Measurements from ENCODE around the gene FAM120AOS. TPM values are rescaled to one million over a fixed set of nuclear protein-coding genes. Genes with fewer than 3 reads are reported as not detected.

FAM120AOS gene
- polyA plus RNA-seq, 1 donor from 2014 or later, result 44.5 TPM

- H3F3A ChIP-seq (ENCODE audit: insufficient read depth, low read length, poor library complexity, severe bottlenecking), result no peaks in the 10 kb centered on the region
- H4K20me1 ChIP-seq (ENCODE audit: insufficient read depth), result no peaks in the 10 kb centered on the region
- no peaks in the 10 kb centered on the region for H3K36me3 ChIP-seq (ENCODE audit: insufficient read depth, low read length)
Observed at GRCh38 chr9:93475856-93476255, 22.5 kb upstream of the FAM120AOS start.

GRCh38 chr9:93475108-93475507 is 21.7 kb upstream of the FAM120AOS start:
- no peaks in the 10 kb centered on the region for H3K36me3 ChIP-seq (ENCODE audit: insufficient read depth, low read length)
- no peaks in the 10 kb centered on the region for H3K27me3 ChIP-seq (ENCODE audit: insufficient read depth, low read depth, low read length)
- H2AFZ ChIP-seq (ENCODE audit: low read depth, low read length), result no peak overlapping the region
- H3K9me2 ChIP-seq (ENCODE audit: insufficient read depth, low read length), result no peaks in the 10 kb centered on the region
- no peak overlapping the region for H3K9ac ChIP-seq (ENCODE audit: low read length)
- H3K4me2 ChIP-seq (ENCODE audit: low read length), result no peak overlapping the region
- H3K27ac ChIP-seq (ENCODE audit: low read length), result no peak overlapping the region
- no peaks in the 10 kb centered on the region for H3F3A ChIP-seq (ENCODE audit: insufficient read depth, low read length, poor library complexity, severe bottlenecking)
- no peak overlapping the region for H3K4me3 ChIP-seq (ENCODE audit: low read length)
- H4K20me1 ChIP-seq (ENCODE audit: insufficient read depth), result no peaks in the 10 kb centered on the region
- no peaks in the 10 kb centered on the region for H3K9me3 ChIP-seq (ENCODE audit: low read length)
- H3K79me2 ChIP-seq (replicated peaks; ENCODE audit: insufficient read depth, low read length), result peaks cover 7% of the 10 kb centered on the region
- TF ChIP-seq SMC3 (conservative IDR thresholded peaks at IDR 0.05; ENCODE audit: poor library complexity), result no peak
- no peak for TF ChIP-seq RAD21 (conservative IDR thresholded peaks at IDR 0.05)
- TF ChIP-seq CTCF (IDR thresholded peaks at IDR 0.05; ENCODE audit: poor library complexity, severe bottlenecking), result no peak
- no peak for TF ChIP-seq EZH2 (IDR thresholded peaks at IDR 0.05; ENCODE audit: borderline replicate concordance, insufficient read depth, low read length, poor library complexity, severe bottlenecking)
- no peak for TF ChIP-seq REST (IDR thresholded peaks at IDR 0.05; ENCODE audit: borderline replicate concordance)
- no peak for TF ChIP-seq EP300 (conservative IDR thresholded peaks at IDR 0.05; ENCODE audit: poor library complexity, severe bottlenecking)

More at GRCh38 chr9:93475856-93476255, 22.5 kb upstream of the FAM120AOS start:
- Histone ChIP-seq H3K4me2 (ENCODE audit: low read length) (no peak overlapping the region), H3K9ac (ENCODE audit: low read length) (no peak overlapping the region), H3K9me3 (ENCODE audit: low read length) (no peaks in the 10 kb centered on the region), H2AFZ (ENCODE audit: low read depth, low read length) (no peak overlapping the region), H3K4me3 (ENCODE audit: low read length) (no peak overlapping the region), H3K79me2 (replicated peaks; ENCODE audit: insufficient read depth, low read length) (no peaks in the 10 kb centered on the region), H3K9me2 (ENCODE audit: insufficient read depth, low read length) (no peaks in the 10 kb centered on the region), H3K27me3 (ENCODE audit: insufficient read depth, low read depth, low read length) (no peaks in the 10 kb centered on the region), H3K27ac (ENCODE audit: low read length) (no peak overlapping the region)
- TF ChIP-seq CTCF (IDR thresholded peaks at IDR 0.05; ENCODE audit: poor library complexity, severe bottlenecking), result no peak
- no peak for TF ChIP-seq MXI1 (conservative IDR thresholded peaks at IDR 0.05; ENCODE audit: poor library complexity, severe bottlenecking)
- no peak for TF ChIP-seq EZH2 (IDR thresholded peaks at IDR 0.05; ENCODE audit: borderline replicate concordance, insufficient read depth, low read length, poor library complexity, severe bottlenecking)
- no peak for TF ChIP-seq POLR2AphosphoS5 (IDR thresholded peaks at IDR 0.05)
- TF ChIP-seq SMC3 (conservative IDR thresholded peaks at IDR 0.05; ENCODE audit: poor library complexity), result no peak
- no peak for TF ChIP-seq RAD21 (conservative IDR thresholded peaks at IDR 0.05)
- no peak for TF ChIP-seq REST (IDR thresholded peaks at IDR 0.05; ENCODE audit: borderline replicate concordance)
- TF ChIP-seq TAF1 (IDR thresholded peaks at IDR 0.05; ENCODE audit: low read depth), result no peak
- TF ChIP-seq EP300 (conservative IDR thresholded peaks at IDR 0.05; ENCODE audit: poor library complexity, severe bottlenecking), result no peak
